ENCODE measurements around the gene D2HGDH. TPM values are rescaled to one million over a fixed set of nuclear protein-coding genes. Genes with fewer than 3 reads are reported as not detected.

Gene D2HGDH
- total and polyA plus RNA-seq, 2 of the 13 experiments (the other 11 are each of a cell fraction or from before 2014, with no cell fraction given): 19.2 to 20.3 TPM

DNA sequence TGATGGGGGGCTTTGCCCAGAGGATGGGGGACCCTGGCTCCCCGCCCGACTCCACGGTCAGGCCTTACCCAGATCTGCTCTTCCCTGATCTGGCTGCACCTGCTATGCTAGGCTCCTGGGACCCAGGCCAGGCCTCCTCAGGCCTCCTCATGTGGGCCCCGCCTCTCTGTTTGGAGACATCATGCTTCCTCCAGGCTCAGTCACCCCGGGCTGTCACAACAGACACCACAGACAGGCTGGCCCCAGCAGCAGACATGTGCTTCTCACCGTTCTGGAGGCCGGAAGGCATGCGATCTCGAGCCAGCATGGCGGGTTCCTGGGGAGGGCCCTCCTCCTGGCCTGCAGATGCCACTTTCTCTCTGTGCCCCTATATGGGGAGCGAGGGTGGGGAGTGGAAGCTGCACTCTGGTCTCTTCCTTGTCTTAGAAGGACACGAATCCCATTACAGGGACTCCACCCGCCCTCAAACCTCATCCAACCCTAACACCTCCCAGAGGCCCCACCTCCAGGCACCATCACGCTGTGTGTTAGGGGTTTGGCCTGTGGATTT lies 63.7 kb downstream of the D2HGDH start:
- no peak overlapping the region for H2AFZ ChIP-seq (ENCODE audit: low read length)
- intact Hi-C loops (cut with micrococcal nuclease; ENCODE audit: unreplicated experiment): no loop called here
- DNase-seq (ENCODE audit: low spot score) (no peak), FAIRE-seq (no peak), ATAC-seq (no peak)
- H3K36me3 ChIP-seq (replicated peaks in 1 of 2; ENCODE audit: control insufficient read depth in 1 of 2, insufficient read depth in 2 of 2, low read length in 2 of 2): no peaks in the 10 kb centered on the region
- no peak overlapping the region for H3K9ac ChIP-seq (ENCODE audit: insufficient read depth, low read depth, low read length)
- no peak overlapping the region for H3K27ac ChIP-seq (ENCODE audit: extremely low read length, insufficient read depth, low read length)
- ChIA-PET CTCF (ENCODE audit: low intra/inter-chr PET ratio, low total read pairs) (no interaction called here), POLR2A (interaction anchor here (1.4 to 2.2 kb wide), 3 partner anchors 24 to 95 kb away, joined by 3 to 8 read pairs (median 8); no protein-coding TSS in a partner anchor)
- H3K79me2 ChIP-seq (ENCODE audit: insufficient read depth, low read length): no peaks in the 10 kb centered on the region
- in situ Hi-C loops (cut with HindIII; ENCODE audit: extremely low pct_ligation_motif_present, low pct_unique_long_range_greater_than_20kb): no loop called here
- no TSS peak for BruUV-seq (replicated peaks)
- no peaks in the 10 kb centered on the region for H4K20me1 ChIP-seq (ENCODE audit: insufficient read depth, low read length)
- 95% methylated on average over 14 of the region's 14 CpGs for WGBS (ENCODE audit: low lambda C conversion rate)
- H3K9me3 ChIP-seq (ENCODE audit: low read length): no peaks in the 10 kb centered on the region
- TF ChIP-seq, protein P1, sequence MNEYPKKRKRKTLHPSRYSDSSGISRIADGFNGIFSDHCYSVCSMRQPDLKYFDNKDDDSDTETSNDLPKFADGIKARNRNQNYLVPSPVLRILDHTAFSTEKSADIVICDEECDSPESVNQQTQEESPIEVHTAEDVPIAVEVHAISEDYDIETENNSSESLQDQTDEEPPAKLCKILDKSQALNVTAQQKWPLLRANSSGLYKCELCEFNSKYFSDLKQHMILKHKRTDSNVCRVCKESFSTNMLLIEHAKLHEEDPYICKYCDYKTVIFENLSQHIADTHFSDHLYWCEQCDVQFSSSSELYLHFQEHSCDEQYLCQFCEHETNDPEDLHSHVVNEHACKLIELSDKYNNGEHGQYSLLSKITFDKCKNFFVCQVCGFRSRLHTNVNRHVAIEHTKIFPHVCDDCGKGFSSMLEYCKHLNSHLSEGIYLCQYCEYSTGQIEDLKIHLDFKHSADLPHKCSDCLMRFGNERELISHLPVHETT (CRISPR knock-in tag; conservative IDR thresholded peaks at IDR 0.05): no peak
- TF ChIP-seq, protein P2, sequence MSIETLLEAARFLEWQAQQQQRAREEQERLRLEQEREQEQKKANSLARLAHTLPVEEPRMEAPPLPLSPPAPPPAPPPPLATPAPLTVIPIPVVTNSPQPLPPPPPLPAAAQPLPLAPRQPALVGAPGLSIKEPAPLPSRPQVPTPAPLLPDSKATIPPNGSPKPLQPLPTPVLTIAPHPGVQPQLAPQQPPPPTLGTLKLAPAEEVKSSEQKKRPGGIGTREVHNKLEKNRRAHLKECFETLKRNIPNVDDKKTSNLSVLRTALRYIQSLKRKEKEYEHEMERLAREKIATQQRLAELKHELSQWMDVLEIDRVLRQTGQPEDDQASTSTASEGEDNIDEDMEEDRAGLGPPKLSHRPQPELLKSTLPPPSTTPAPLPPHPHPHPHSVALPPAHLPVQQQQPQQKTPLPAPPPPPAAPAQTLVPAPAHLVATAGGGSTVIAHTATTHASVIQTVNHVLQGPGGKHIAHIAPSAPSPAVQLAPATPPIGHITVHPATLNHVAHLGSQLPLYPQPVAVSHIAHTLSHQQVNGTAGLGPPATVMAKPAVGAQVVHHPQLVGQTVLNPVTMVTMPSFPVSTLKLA (IDR thresholded peaks at IDR 0.05): peak; percentile 59; the same call in 1 of the 2 replicates
- TF ChIP-seq ZBTB38 (CRISPR knock-in tag; IDR thresholded peaks at IDR 0.05) (peak; percentile 49; the same call in 1 of the 2 replicates), ZBTB26 (CRISPR knock-in tag; IDR thresholded peaks at IDR 0.05; ENCODE audit: borderline replicate concordance) (no peak), MAFG (CRISPR knock-in tag; IDR thresholded peaks at IDR 0.05) (0 out of 2 replicates have a peak, but pooled peaks have one; percentile 10)
- peaks cover 24% of the 10 kb centered on the region for H3K4me1 ChIP-seq (ENCODE audit: insufficient read depth, low read length)
- H3K4me2 ChIP-seq (ENCODE audit: low read depth, low read length): peak overlapping the region; percentile 69
- peak overlapping the region in 1 of 3 experiments; percentile 68; a peak in 1 of 6 replicates for H3K4me3 ChIP-seq (replicated peaks in 1 of 3; ENCODE audit: insufficient read depth in 1 of 3, low read depth in 2 of 3, low read length in 3 of 3)
- H3K27me3 ChIP-seq (ENCODE audit: control insufficient read depth in 1 of 2, insufficient read depth in 2 of 2, low read length in 2 of 2): no peaks in the 10 kb centered on the region; a peak in 1 of 5 replicates

Measured in HepG2 (cell line).